Mesendoderm (in vitro differentiated cells): ENCODE results near the gene CSPG4.
"Not testable (repeated sequence)": the region's sequence is repeated elsewhere in the genome, so short reads cannot be mapped to it uniquely, and the experiment has no call there.

Experiments used
- DNase-seq: peaks from one replicate; pipeline ENCODE4 v3.0.0; 2013
- H2AK5ac ChIP-seq: 2 replicates; pipeline ENCODE4 v1.6.1; 2013; ENCODE audit warnings: low read length, inconsistent platforms
- H2BK120ac ChIP-seq: 2 replicates; pipeline ENCODE4 v1.6.1; 2013; ENCODE audit warnings: low read depth, mild to moderate bottlenecking, low read length, moderate library complexity, mixed read lengths
- H2BK15ac ChIP-seq: replicated peaks from 2 replicates; pipeline ENCODE4 v1.6.1; 2013; ENCODE audit warnings: low read depth, mild to moderate bottlenecking, moderate library complexity
- H2BK5ac ChIP-seq: 2 replicates; pipeline ENCODE4 v1.6.1; 2013; ENCODE audit warnings: low read length, inconsistent platforms
- H3K18ac ChIP-seq: 2 replicates; pipeline ENCODE4 v1.6.1; 2013; ENCODE audit warnings: mild to moderate bottlenecking, low read length, mixed read lengths
- H3K23ac ChIP-seq: one replicate; pipeline ENCODE4 v1.6.1; 2013; ENCODE audit warnings: low read length
- H3K27ac ChIP-seq: 2 replicates; pipeline ENCODE4 v1.5.1; 2013; ENCODE audit warnings: low read depth, mild to moderate bottlenecking, inconsistent platforms, low read length, moderate library complexity
- H3K27me3 ChIP-seq: 2 replicates; pipeline ENCODE4 v1.6.1; 2013; ENCODE audit warnings: low read length, control low read depth, mild to moderate bottlenecking, inconsistent platforms; ENCODE audit not compliant: insufficient read depth, poor library complexity
- H3K36me3 ChIP-seq: 2 replicates; pipeline ENCODE4 v1.6.1; 2013; ENCODE audit warnings: low read length, inconsistent platforms; ENCODE audit not compliant: control insufficient read depth, insufficient read depth
- H3K4ac ChIP-seq: one replicate; pipeline ENCODE4 v1.6.1; 2013; ENCODE audit warnings: low read depth, mild to moderate bottlenecking, low read length, moderate library complexity
- H3K4me1 ChIP-seq: 2 replicates; pipeline ENCODE4 v1.6.1; 2013; ENCODE audit warnings: low read depth, low read length, inconsistent platforms; ENCODE audit not compliant: control insufficient read depth
- H3K4me2 ChIP-seq: 2 replicates; pipeline ENCODE4 v1.6.1; 2013; ENCODE audit warnings: low read length
- H3K4me3 ChIP-seq: 2 replicates; pipeline ENCODE4 v1.5.1; 2013; ENCODE audit warnings: mild to moderate bottlenecking, low read length
- H3K56ac ChIP-seq: one replicate; pipeline ENCODE4 v1.6.1; 2013; ENCODE audit warnings: low read length
- H3K79me1 ChIP-seq: 2 replicates; pipeline ENCODE4 v1.6.1; 2013; ENCODE audit warnings: low read length, inconsistent platforms
- H3K79me2 ChIP-seq: 2 replicates; pipeline ENCODE4 v1.6.1; 2013; ENCODE audit warnings: mild to moderate bottlenecking, low read length; ENCODE audit not compliant: control insufficient read depth, insufficient read depth
- H3K9ac ChIP-seq: 2 replicates; pipeline ENCODE4 v1.6.1; 2013; ENCODE audit warnings: low read length, inconsistent platforms
- H4K5ac ChIP-seq: one replicate; pipeline ENCODE4 v1.6.1; 2013; ENCODE audit warnings: low read length
- H4K8ac ChIP-seq: one replicate; pipeline ENCODE4 v1.6.1; 2013; ENCODE audit warnings: low read depth, mild to moderate bottlenecking, control low read depth, low read length, moderate library complexity
- WGBS: extraction: QIAGEN DNeasy Blood & Tissue Kit; methylation state at CpG from one replicate; pipeline ENCODE4 v1.1.7; 2013; ENCODE audit warnings: low lambda C conversion rate, missing lambda C conversion rate; ENCODE audit not compliant: insufficient coverage; ENCODE audit errors: extremely low coverage; 5-methylcytosine and 5-hydroxymethylcytosine counted together

Gene CSPG4

DNA sequence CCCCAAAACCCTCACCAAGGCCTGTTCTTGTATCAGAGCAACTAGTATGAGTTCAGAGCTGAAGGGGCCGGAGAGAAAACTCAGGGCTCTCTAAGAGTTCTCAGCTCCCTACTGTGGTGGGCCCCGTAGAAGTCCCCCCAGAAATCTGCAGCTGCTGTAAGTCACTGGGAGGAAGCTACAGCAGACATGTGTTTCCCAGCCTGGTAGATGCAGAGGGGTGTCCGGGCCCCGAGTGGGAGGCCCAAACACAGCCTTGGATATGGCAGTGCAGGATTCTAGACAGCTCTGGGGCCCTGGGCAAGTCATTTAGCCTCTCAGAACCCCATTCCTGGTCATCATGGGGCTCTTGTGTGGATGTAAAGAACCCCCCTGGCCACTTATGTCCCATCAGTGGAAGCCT lies 39.2 kb upstream of the CSPG4 start:
- Histone ChIP-seq H3K27ac (no peak overlapping the region), H3K4ac (no peak overlapping the region), H4K5ac (no peak overlapping the region), H3K9ac (no peak overlapping the region), H3K79me2 (no peaks in the 10 kb centered on the region), H3K79me1 (no peaks in the 10 kb centered on the region), H4K8ac (no peak overlapping the region), H3K56ac (no peak overlapping the region), H3K27me3 (no peaks in the 10 kb centered on the region), H2BK120ac (no peak overlapping the region), H3K4me3 (no peak overlapping the region), H3K18ac (no peak overlapping the region), H3K36me3 (no peaks in the 10 kb centered on the region), H2BK15ac (no peak overlapping the region), H3K23ac (no peak overlapping the region), H3K4me1 (no peaks in the 10 kb centered on the region), H3K4me2 (no peak overlapping the region), H2AK5ac (no peak overlapping the region), H2BK5ac (no peak overlapping the region)
- DNase-seq: no peak
- WGBS: no CpG with 5 or more reads among the region's 4 CpGs

DNA sequence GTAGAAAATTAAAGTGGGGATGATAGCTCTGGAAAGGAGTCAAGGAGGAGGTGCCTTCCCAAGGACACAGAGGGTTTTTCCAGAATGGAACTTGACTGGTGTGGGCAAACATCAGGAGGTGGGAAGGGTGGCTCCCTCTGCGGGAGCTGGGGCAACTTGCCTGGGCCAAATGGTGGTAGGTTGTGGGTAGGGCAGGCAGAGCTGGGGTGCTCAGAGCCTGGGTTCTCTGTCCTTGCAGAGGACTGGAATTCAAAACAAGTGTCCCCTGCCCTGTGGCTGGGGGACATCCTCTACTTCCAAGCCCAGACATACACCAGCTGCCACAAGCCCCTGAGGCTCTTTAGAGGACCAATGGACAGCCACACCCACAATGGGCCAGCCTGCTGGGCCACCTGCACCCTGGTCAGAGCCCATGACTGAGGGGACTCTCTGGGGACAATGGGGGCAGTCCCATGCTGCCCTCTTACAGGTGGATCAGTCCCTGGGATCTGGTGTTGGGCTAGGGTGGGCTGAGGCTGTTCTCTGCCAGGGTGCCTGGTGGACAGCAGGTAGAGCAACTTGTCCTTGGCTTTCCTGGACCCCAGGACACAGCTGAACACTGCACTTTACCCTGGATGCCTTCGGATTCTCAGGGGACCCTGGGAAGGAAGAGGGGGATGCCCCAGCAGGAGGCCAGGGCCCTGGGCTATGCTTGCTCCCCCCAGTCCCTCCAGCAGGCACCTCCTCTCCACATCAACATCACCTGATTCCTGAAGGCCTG lies 38.6 kb upstream of the CSPG4 start:
- WGBS: no CpG with 5 or more reads among the region's 2 CpGs
- no peak overlapping the region for H3K4me3 ChIP-seq

DNA sequence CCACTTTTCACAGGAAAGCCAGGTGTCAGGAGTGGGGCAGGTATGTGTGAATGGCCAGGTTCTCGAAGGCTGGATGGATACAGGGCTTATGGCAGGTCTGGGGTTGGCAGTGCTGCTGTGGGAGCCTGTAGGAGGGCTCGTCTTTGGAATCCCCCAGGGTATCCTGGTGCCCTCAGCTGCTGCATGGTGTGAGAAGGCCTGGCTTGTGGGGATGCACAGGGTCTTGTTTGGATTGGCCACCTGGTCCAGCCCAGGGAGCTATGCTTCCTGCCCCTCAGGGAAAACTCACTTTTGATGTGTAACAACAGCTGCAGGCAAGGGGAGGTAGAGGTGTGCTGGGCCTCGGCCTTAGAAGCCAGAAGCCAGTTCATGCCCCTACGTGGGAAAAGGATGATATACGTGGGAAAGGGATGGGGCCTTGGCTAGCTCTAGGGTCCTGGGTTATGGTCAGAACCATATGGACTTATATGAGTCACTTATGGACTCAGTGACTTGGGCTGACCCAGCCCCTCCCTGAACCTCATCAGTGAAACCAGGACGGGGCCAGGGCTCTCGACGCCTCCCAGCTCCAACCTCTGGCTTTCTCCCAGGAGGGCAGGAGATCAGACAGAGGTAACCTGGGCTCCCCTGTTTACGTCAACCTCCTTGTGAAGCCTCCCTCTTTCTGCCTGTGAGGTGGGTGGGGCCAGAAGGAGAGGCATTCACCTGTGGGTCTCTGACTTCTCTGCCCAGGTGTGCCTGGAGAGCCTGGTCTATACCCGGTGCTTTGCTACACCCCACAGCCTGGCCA lies 37.8 kb upstream of the CSPG4 start:
- Histone ChIP-seq H3K4ac (no peak overlapping the region), H3K4me1 (no peaks in the 10 kb centered on the region), H3K79me1 (no peaks in the 10 kb centered on the region), H2AK5ac (no peak overlapping the region), H2BK5ac (no peak overlapping the region), H3K23ac (no peak overlapping the region), H3K4me3 (no peak overlapping the region), H3K9ac (no peak overlapping the region), H2BK15ac (no peak overlapping the region), H3K18ac (no peak overlapping the region), H3K36me3 (no peaks in the 10 kb centered on the region), H4K8ac (no peak overlapping the region), H2BK120ac (no peak overlapping the region), H3K79me2 (no peaks in the 10 kb centered on the region), H3K27me3 (no peaks in the 10 kb centered on the region), H3K27ac (no peak overlapping the region), H4K5ac (no peak overlapping the region), H3K56ac (no peak overlapping the region), H3K4me2 (no peak overlapping the region)
- DNase-seq: no peak
- no CpG with 5 or more reads among the region's 10 CpGs for WGBS

More for the DNA sequence above, 38.6 kb upstream of the CSPG4 start:
- no peak for DNase-seq
- Histone ChIP-seq H3K79me2 (no peaks in the 10 kb centered on the region), H3K56ac (no peak overlapping the region), H2BK15ac (no peak overlapping the region), H3K4ac (no peak overlapping the region), H3K23ac (no peak overlapping the region), H4K8ac (no peak overlapping the region), H2BK5ac (no peak overlapping the region), H3K79me1 (no peaks in the 10 kb centered on the region), H3K9ac (no peak overlapping the region), H3K27ac (no peak overlapping the region), H3K4me2 (no peak overlapping the region), H2AK5ac (no peak overlapping the region), H3K36me3 (no peaks in the 10 kb centered on the region), H3K4me1 (no peaks in the 10 kb centered on the region), H2BK120ac (no peak overlapping the region), H3K27me3 (no peaks in the 10 kb centered on the region), H4K5ac (no peak overlapping the region), H3K18ac (no peak overlapping the region)

DNA sequence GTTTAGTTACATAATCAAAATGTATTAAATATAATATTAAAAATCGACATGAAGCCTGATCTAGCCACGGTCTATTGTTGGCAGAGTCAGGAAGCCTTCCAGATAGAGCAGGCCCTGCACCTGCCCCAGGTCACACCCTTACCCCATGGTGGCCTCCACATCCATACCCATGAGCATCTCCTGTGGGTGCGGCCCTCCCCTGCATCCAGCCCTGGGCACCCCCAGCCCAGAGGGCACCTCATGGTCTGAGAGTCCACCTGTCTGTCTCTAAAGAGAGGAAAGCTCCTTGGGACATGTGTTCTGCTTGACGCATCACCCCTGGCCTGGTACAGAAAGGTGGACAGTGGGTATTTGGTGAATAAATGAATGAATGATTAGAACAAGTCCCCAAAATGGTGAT lies 37.2 kb upstream of the CSPG4 start:
- Histone ChIP-seq H3K23ac (no peak overlapping the region), H2BK15ac (no peak overlapping the region), H3K27me3 (no peaks in the 10 kb centered on the region), H2BK120ac (no peak overlapping the region), H4K8ac (no peak overlapping the region), H3K4me1 (no peaks in the 10 kb centered on the region), H3K4ac (no peak overlapping the region), H3K79me1 (no peaks in the 10 kb centered on the region), H3K4me3 (no peak overlapping the region), H3K36me3 (no peaks in the 10 kb centered on the region), H3K4me2 (no peak overlapping the region), H4K5ac (no peak overlapping the region), H3K27ac (no peak overlapping the region), H3K79me2 (no peaks in the 10 kb centered on the region), H3K9ac (no peak overlapping the region), H3K56ac (no peak overlapping the region), H2BK5ac (no peak overlapping the region), H3K18ac (no peak overlapping the region), H2AK5ac (no peak overlapping the region)
- no peak for DNase-seq
- WGBS: no CpG with 5 or more reads among the region's 4 CpGs

DNA sequence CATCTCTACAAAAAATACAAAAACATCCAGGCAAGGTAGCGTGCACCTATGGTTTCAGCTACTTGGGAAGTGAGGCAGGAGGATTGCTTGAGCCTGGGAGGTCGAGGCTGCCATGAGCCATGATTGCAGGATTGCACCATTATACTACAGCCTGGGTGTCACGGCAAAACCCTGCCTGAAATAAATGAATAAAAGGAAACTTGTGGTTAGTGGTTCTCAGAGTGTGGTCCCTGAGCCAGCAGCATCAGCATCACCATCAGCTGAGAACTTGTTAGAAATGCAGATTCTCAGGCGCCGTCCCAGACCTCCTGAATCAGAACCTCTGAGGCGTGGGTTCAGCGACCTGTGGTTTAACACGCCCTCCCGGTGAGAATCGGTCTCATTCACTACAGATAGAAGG lies 36.2 kb upstream of the CSPG4 start:
- not testable (repeated sequence) for H3K23ac ChIP-seq, H3K4ac ChIP-seq, H3K36me3 ChIP-seq, H3K4me2 ChIP-seq, H2BK120ac ChIP-seq, DNase-seq, H3K4me1 ChIP-seq, H3K9ac ChIP-seq, H2BK5ac ChIP-seq, H3K18ac ChIP-seq, H4K5ac ChIP-seq, H3K79me1 ChIP-seq, H3K27ac ChIP-seq, H2AK5ac ChIP-seq, H3K79me2 ChIP-seq, H3K27me3 ChIP-seq, H2BK15ac ChIP-seq, H3K56ac ChIP-seq, H4K8ac ChIP-seq, H3K4me3 ChIP-seq
- no CpG with 5 or more reads among the region's 10 CpGs for WGBS
